Effector memory CD8-positive, alpha-beta T cell (primary cell): ENCODE results near the gene RPP25.

Experiments
- ATAC-seq: fragments of 150-1000 bp; cut with Tn5 transposase; replicated peaks from 2 replicates; pipeline ENCODE4 v1.10.0; 2021; ENCODE audit warnings: mild to moderate bottlenecking, moderate library complexity
- DNase-seq, 3 experiments: peaks; one replicate each; pipeline ENCODE4 v3.0.0; 2021
- H3K27ac Mint-ChIP-seq, 2 donors: one replicate each; pipeline ENCODE4 v1.8.0; 2022; ENCODE audit warnings: mild to moderate bottlenecking in 2 of 2, mixed read lengths in 2 of 2, moderate library complexity in 2 of 2
- H3K27me3 Mint-ChIP-seq, 2 donors: one replicate each; pipeline ENCODE4 v1.8.0; 2022; ENCODE audit warnings: mixed read lengths in 2 of 2
- H3K36me3 Mint-ChIP-seq: one replicate; pipeline ENCODE4 v1.8.0; 2022; ENCODE audit warnings: mild to moderate bottlenecking, moderate library complexity, mixed read lengths; ENCODE audit not compliant: insufficient read depth
- H3K4me1 Mint-ChIP-seq, 2 donors: one replicate each; pipeline ENCODE4 v1.8.0; 2022; ENCODE audit warnings: low read depth in 2 of 2, mixed read lengths in 2 of 2
- H3K4me3 Mint-ChIP-seq, 2 donors: one replicate each; pipeline ENCODE4 v1.8.0; 2022; ENCODE audit warnings: mild to moderate bottlenecking in 2 of 2, mixed read lengths in 2 of 2, moderate library complexity in 2 of 2
- H3K9me3 Mint-ChIP-seq, 2 donors: one replicate each; pipeline ENCODE4 v1.8.0; 2022; ENCODE audit warnings: mixed read lengths in 2 of 2

The RPP25 gene

GRCh38 chr15:74983725-74984231 is 27.2 kb upstream of the RPP25 start:
- peaks cover 37 to 52% of the 10 kb centered on the region in 2 donors for H3K27me3 Mint-ChIP-seq
- no peak overlapping the region for H3K4me3 Mint-ChIP-seq
- H3K9me3 Mint-ChIP-seq: no peaks in the 10 kb centered on the region
- H3K4me1 Mint-ChIP-seq: no peaks in the 10 kb centered on the region
- H3K36me3 Mint-ChIP-seq: no peaks in the 10 kb centered on the region
- no peak for DNase-seq
- no peak overlapping the region for H3K27ac Mint-ChIP-seq
- ATAC-seq: no peak

- H3K27me3 Mint-ChIP-seq: peaks cover 37 to 48% of the 10 kb centered on the region in 2 donors
- H3K27ac Mint-ChIP-seq: no peak overlapping the region
- no peak overlapping the region for H3K4me3 Mint-ChIP-seq
- H3K4me1 Mint-ChIP-seq: no peaks in the 10 kb centered on the region
- H3K9me3 Mint-ChIP-seq: no peaks in the 10 kb centered on the region
- no peak for DNase-seq
- ATAC-seq: no peak
- no peaks in the 10 kb centered on the region for H3K36me3 Mint-ChIP-seq
Observed at GRCh38 chr15:74982183-74982582, 25.6 kb upstream of the RPP25 start.

GRCh38 chr15:74978503-74978902 is 21.9 kb upstream of the RPP25 start:
- peaks cover 15 to 27% of the 10 kb centered on the region in 2 donors for H3K27me3 Mint-ChIP-seq
- ATAC-seq: no peak
- H3K27ac Mint-ChIP-seq: no peak overlapping the region
- no peaks in the 10 kb centered on the region for H3K36me3 Mint-ChIP-seq
- no peaks in the 10 kb centered on the region for H3K4me1 Mint-ChIP-seq
- H3K9me3 Mint-ChIP-seq: no peaks in the 10 kb centered on the region
- DNase-seq: no peak
- no peak overlapping the region for H3K4me3 Mint-ChIP-seq

GRCh38 chr15:74978077-74978476 is 21.5 kb upstream of the RPP25 start:
- no peak for DNase-seq
- H3K27me3 Mint-ChIP-seq: peaks cover 15 to 27% of the 10 kb centered on the region in 2 donors
- H3K36me3 Mint-ChIP-seq: no peaks in the 10 kb centered on the region
- no peaks in the 10 kb centered on the region for H3K9me3 Mint-ChIP-seq
- H3K27ac Mint-ChIP-seq: no peak overlapping the region
- H3K4me1 Mint-ChIP-seq: no peaks in the 10 kb centered on the region
- no peak for ATAC-seq
- no peak overlapping the region for H3K4me3 Mint-ChIP-seq

GRCh38 chr15:74977599-74977998 is 21.0 kb upstream of the RPP25 start:
- H3K4me3 Mint-ChIP-seq: no peak overlapping the region
- H3K9me3 Mint-ChIP-seq: no peaks in the 10 kb centered on the region
- peaks cover 20 to 32% of the 10 kb centered on the region in 2 donors for H3K27me3 Mint-ChIP-seq
- DNase-seq (no peak), ATAC-seq (no peak)
- no peaks in the 10 kb centered on the region for H3K4me1 Mint-ChIP-seq
- H3K36me3 Mint-ChIP-seq: no peaks in the 10 kb centered on the region
- no peak overlapping the region for H3K27ac Mint-ChIP-seq

GRCh38 chr15:74976159-74976558 is 19.6 kb upstream of the RPP25 start:
- Mint-ChIP-seq H3K27me3 (peaks cover 21 to 31% of the 10 kb centered on the region in 2 donors), H3K27ac (no peak overlapping the region), H3K4me1 (no peaks in the 10 kb centered on the region), H3K4me3 (no peak overlapping the region), H3K36me3 (no peaks in the 10 kb centered on the region), H3K9me3 (no peaks in the 10 kb centered on the region)
- DNase-seq (no peak), ATAC-seq (no peak)

- no peaks in the 10 kb centered on the region for H3K36me3 Mint-ChIP-seq
- ATAC-seq: no peak
Observed at GRCh38 chr15:74967670-74968069, 11.1 kb upstream of the RPP25 start.

GRCh38 chr15:74964794-74965193 is 8.2 kb upstream of the RPP25 start:
- H3K9me3 Mint-ChIP-seq: no peaks in the 10 kb centered on the region
- DNase-seq (no peak), ATAC-seq (no peak)
- H3K36me3 Mint-ChIP-seq: no peaks in the 10 kb centered on the region
- no peak overlapping the region for H3K4me3 Mint-ChIP-seq
- H3K27me3 Mint-ChIP-seq: peaks cover 10 to 30% of the 10 kb centered on the region in 2 donors
- no peak overlapping the region for H3K27ac Mint-ChIP-seq
- no peaks in the 10 kb centered on the region for H3K4me1 Mint-ChIP-seq

More at GRCh38 chr15:74967670-74968069, 11.1 kb upstream of the RPP25 start:
- Mint-ChIP-seq H3K27ac (no peak overlapping the region), H3K27me3 (peaks cover 2 to 10% of the 10 kb centered on the region in 2 donors), H3K9me3 (no peaks in the 10 kb centered on the region), H3K4me1 (no peaks in the 10 kb centered on the region), H3K4me3 (no peak overlapping the region)
- no peak for DNase-seq

GRCh38 chr15:74963213-74963612 is 6.6 kb upstream of the RPP25 start:
- no peaks in the 10 kb centered on the region for H3K36me3 Mint-ChIP-seq
- H3K4me1 Mint-ChIP-seq: peaks cover 6 to 8% of the 10 kb centered on the region in 2 donors

GRCh38 chr15:74962671-74963070 is 6.1 kb upstream of the RPP25 start:
- Mint-ChIP-seq H3K9me3 (no peaks in the 10 kb centered on the region), H3K4me1 (peaks cover 6 to 10% of the 10 kb centered on the region in 2 donors), H3K4me3 (no peak overlapping the region), H3K27ac (no peak overlapping the region), H3K27me3 (peaks cover 30 to 51% of the 10 kb centered on the region in 2 donors), H3K36me3 (no peaks in the 10 kb centered on the region)
- ATAC-seq (no peak), DNase-seq (no peak)

More at GRCh38 chr15:74963213-74963612, 6.6 kb upstream of the RPP25 start:
- Mint-ChIP-seq H3K27me3 (peaks cover 25 to 45% of the 10 kb centered on the region in 2 donors), H3K9me3 (no peaks in the 10 kb centered on the region), H3K4me3 (no peak overlapping the region), H3K27ac (no peak overlapping the region)
- DNase-seq: no peak
- no peak for ATAC-seq

- Mint-ChIP-seq H3K27me3 (peaks cover 34 to 55% of the 10 kb centered on the region in 2 donors), H3K27ac (no peak overlapping the region)
Observed at GRCh38 chr15:74962219-74962618, 5.6 kb upstream of the RPP25 start.

GRCh38 chr15:74961616-74962015 is 5.0 kb upstream of the RPP25 start:
- Mint-ChIP-seq H3K9me3 (no peaks in the 10 kb centered on the region), H3K4me3 (no peak overlapping the region), H3K27me3 (peaks cover 34 to 58% of the 10 kb centered on the region in 2 donors), H3K4me1 (peaks cover 6 to 12% of the 10 kb centered on the region in 2 donors), H3K36me3 (no peaks in the 10 kb centered on the region), H3K27ac (no peak overlapping the region)
- ATAC-seq: no peak
- no peak for DNase-seq

More at GRCh38 chr15:74962219-74962618, 5.6 kb upstream of the RPP25 start:
- DNase-seq: no peak
- H3K9me3 Mint-ChIP-seq: no peaks in the 10 kb centered on the region
- H3K4me1 Mint-ChIP-seq: peaks cover 6 to 12% of the 10 kb centered on the region in 2 donors
- H3K36me3 Mint-ChIP-seq: no peaks in the 10 kb centered on the region
- no peak for ATAC-seq
- H3K4me3 Mint-ChIP-seq: no peak overlapping the region

- H3K4me1 Mint-ChIP-seq: peaks cover 6 to 12% of the 10 kb centered on the region in 2 donors
- no peak for ATAC-seq
- H3K9me3 Mint-ChIP-seq: no peaks in the 10 kb centered on the region
- H3K4me3 Mint-ChIP-seq: no peak overlapping the region
- H3K27ac Mint-ChIP-seq: peak overlapping the region in 1 of 2 donors; percentile 68
- no peaks in the 10 kb centered on the region for H3K36me3 Mint-ChIP-seq
- DNase-seq: no peak
- peaks cover 34 to 58% of the 10 kb centered on the region in 2 donors for H3K27me3 Mint-ChIP-seq
Observed at GRCh38 chr15:74960995-74961588, 4.5 kb upstream of the RPP25 start.

GRCh38 chr15:74960286-74960685 is 3.7 kb upstream of the RPP25 start:
- Mint-ChIP-seq H3K27ac (peak overlapping the region in 1 of 2 donors; percentile 68), H3K36me3 (no peaks in the 10 kb centered on the region), H3K9me3 (no peaks in the 10 kb centered on the region), H3K27me3 (peaks cover 34 to 58% of the 10 kb centered on the region in 2 donors), H3K4me3 (no peak overlapping the region), H3K4me1 (peaks cover 6 to 15% of the 10 kb centered on the region in 2 donors)
- DNase-seq: no peak
- no peak for ATAC-seq
